Measurements from ENCODE around the gene SYTL4.

GRCh38 chrX:100677611-100678181 lies 54.2 kb downstream of the SYTL4 start:
- TF ChIP-seq POLR2A (IDR thresholded peaks at IDR 0.05) (no peak), CTCF (IDR thresholded peaks at IDR 0.05) (no peak)
